HG03060 (cell line): Measurements from ENCODE around the gene EIF2D.
A peak's percentile ranks its signal among the peaks of the same experiment; 100 is the strongest.

ENCODE experiments used
- ATAC-seq: cut with Tn5 transposase; IDR thresholded peaks from one replicate; pipeline ENCODE4 v1.9.1; 2021; ENCODE audit warnings: low read depth, moderate number of reproducible peaks; ENCODE audit not compliant: unreplicated experiment

EIF2D gene

DNA sequence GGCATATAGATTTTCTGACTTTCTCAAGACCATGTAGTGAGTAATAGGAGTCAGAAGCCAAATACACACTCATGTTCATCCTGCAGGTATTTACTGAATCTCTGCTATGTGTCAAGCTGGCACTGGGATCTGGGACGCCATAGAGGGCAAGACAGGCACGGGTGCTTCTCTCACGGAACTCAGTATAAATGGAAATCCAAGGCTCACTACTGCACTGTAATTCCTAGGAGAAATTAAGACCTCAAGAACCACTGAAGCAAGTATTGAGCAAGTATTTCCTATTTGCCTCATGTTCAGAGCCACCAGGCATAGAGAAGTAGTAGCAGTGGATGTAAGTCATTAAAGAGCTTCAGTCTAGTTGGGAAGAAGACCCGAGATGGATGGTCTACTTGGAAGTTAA, 38.9 kb downstream of the EIF2D start:
- ATAC-seq: no peak

DNA sequence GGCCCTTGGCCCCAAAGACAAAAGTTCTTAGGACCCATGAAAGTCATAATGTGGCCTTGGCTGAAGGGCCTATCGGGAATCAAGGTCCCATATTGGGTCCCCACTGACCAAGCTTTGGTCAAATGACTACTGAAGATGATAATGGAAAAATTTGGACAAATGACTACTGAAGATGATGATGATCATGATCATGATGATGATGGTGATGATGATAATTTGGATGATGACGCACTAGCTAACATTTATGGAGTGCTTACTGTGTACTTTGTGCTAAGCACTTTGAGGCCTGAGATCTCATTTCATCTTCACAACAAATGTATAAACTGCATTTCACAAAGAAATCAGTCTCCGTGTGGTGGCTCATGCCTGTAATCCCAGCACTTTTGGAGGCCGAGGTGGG, 39.4 kb downstream of the EIF2D start:
- ATAC-seq: no peak

- ATAC-seq: no peak
These were observed 41.7 kb downstream of the EIF2D start for GRCh38 chr1:206570529-206570928.

GRCh38 chr1:206569556-206569955, 42.7 kb downstream of the EIF2D start:
- ATAC-seq: no peak

DNA sequence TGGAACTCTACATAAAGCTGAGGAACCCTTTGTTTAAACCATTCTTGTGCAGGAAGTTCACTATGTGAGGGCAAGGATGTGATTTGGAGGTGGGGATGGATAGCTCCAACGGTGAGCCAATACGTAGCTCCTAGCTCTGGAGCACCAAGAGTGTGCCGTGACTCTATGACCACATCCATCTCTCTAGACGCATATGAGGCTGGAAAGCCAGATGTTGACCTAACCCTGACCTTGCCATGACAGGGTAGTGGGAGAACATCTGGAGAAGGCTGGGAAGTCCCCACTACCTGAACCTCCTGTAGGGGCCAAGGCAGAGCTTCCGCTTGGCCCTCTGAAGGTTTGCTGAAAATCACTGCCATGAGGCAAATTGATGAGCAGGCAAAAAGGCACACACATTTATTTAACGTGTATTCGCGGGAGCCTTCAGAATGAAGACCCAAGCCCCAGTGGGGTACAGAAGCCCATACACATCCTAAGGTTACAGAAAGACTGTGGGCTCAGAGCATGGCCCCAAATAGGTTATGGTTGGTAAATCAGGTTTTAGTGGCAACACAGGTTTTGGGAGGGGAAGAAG, 43.4 kb downstream of the EIF2D start:
- no peak for ATAC-seq

- ATAC-seq: no peak
These were observed 44.0 kb downstream of the EIF2D start for GRCh38 chr1:206568256-206568655.

GRCh38 chr1:206566999-206567398, 45.3 kb downstream of the EIF2D start:
- ATAC-seq: no peak

GRCh38 chr1:206565995-206566394, 46.3 kb downstream of the EIF2D start:
- ATAC-seq: no peak

GRCh38 chr1:206563367-206564207, 48.7 kb downstream of the EIF2D start:
- peak; percentile 15 for ATAC-seq

DNA sequence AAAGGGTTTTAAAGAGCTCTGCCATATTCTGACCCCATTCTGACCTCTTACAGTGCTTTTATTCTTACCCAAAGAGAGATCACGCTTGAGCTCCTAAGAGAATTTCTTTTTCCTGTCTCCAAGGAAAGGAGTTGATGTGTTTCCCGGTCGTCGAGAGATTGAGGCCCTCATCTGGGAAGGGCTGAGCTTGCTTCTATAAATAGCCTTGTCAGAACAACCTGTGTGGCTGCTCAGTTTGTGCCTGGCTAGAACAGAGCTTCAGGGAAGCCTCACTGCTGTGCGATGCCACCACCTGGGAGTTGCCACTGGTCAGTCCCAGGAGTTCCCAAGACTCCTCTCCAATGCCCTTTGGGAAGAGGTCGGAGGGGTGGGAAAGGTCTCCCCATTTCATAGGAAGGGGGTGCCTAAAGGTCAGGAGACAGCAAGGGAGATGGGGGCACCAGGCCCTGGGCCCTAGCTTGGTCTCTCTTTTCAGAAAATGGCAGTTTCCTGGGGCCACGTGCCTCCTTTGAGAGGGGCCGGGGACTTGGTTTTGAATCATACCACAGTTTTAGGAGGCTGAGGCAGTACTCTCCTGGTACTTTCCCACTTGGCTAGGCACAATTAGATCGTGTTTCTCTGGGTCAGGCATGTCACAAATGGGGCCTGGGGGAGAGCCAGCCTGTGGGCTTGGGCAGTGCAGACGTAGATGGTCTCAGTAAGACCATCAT, 52.1 kb downstream of the EIF2D start:
- no peak for ATAC-seq

DNA sequence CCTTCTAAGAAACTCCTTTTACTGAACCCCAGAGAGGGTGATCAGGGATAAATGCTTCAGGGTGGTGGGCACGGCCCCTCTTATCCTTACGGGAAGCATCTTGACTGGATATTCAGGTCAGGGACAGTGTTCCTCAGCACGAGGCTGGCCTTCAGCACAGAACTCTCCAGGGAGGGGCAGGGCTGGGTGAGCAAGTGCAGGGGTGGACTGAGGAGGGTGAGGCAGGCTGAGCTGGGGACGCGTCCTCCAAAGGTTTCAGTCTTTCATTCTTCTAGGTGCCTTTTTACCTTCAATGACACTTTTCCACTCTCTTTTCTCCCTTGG, 52.6 kb downstream of the EIF2D start:
- ATAC-seq: no peak

DNA sequence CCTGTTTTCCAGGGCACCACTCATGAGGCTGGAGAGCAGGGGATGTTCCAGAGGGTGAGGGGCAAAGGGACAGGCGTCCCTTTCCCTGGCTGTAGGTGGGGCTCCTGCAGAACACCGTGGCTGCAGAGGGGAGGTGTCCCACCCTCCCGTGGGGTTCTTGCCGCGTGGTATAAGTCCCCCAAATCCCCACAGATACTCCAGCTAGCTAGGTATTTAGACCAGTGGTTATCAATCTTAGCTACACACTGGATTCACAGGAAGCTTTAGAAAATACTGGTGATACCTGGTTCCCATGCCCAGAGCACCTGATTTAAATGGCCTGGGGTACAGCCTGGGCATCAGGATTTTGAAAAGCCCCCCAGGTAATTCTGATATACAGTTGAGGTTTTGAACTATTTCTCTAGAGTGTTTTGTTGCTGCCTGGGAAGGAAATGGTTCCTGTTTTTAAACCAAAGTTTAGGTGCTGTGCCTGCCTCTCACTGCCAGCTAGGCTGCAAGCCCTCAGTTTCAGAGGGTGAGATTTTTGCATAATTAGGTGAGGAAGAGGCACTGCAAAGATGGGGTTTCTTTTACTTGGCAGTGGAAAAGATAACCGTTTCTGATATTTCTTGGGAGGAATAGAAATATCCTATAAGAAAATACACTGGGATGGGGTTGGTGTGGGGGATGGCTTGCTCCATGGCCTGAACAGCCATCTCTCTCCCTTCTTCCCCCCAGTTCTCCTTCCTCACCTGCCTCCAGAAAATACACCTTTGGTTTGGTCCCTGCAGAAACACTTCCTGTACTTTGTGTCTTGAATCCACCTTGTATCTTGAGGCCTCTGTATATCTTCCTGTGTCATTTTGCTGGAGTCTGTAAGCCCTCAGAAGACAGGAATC, 53.2 kb downstream of the EIF2D start:
- ATAC-seq: no peak

- no peak for ATAC-seq
These were observed 54.4 kb downstream of the EIF2D start for GRCh38 chr1:206557636-206558473.

DNA sequence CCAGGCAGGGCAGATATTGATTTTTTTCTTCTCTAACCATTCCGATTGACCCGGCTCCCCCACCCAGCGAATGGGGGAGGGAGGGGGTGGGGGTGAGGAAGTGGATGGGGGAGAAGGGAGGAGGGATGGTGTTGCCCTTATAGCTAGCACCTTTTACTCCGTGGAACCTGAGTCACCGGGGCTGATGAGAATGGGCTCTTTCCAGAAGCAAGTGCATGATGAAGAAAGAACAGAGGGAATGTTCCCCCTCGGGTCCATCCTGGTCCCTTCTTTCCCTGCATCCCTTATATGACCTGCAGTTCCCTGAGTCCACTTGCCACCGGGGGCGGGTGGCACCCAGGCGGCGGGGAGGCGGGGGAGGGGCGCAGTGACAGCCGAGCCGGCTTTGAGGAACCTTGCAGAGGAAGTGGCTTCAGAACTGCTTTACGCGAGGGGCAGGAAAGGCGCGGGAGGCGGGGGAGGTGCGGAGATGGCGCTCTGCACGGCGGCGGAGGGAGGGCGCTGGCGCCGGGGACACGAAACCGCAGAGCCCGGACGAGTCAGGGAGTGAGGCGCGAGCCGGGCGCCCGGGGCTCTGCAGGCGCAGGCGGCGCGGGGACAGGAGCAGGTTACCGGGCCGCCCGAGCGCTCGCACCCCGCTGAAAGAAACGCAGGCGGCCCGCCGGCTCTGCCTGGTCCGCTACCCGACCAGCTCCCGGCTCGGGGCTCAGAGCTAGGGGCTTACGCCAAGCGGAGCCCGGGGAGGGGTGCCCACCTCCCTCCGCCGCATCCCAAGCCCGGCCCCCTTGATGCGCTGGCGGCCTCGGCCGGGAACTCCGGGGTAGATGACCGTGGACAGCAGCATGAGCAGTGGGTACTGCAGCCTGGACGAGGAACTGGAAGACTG, 55.3 kb downstream of the EIF2D start:
- ATAC-seq: no peak

GRCh38 chr1:206556047-206556749, 56.1 kb downstream of the EIF2D start:
- ATAC-seq: no peak

GRCh38 chr1:206555473-206555935, 56.8 kb downstream of the EIF2D start:
- no peak for ATAC-seq

DNA sequence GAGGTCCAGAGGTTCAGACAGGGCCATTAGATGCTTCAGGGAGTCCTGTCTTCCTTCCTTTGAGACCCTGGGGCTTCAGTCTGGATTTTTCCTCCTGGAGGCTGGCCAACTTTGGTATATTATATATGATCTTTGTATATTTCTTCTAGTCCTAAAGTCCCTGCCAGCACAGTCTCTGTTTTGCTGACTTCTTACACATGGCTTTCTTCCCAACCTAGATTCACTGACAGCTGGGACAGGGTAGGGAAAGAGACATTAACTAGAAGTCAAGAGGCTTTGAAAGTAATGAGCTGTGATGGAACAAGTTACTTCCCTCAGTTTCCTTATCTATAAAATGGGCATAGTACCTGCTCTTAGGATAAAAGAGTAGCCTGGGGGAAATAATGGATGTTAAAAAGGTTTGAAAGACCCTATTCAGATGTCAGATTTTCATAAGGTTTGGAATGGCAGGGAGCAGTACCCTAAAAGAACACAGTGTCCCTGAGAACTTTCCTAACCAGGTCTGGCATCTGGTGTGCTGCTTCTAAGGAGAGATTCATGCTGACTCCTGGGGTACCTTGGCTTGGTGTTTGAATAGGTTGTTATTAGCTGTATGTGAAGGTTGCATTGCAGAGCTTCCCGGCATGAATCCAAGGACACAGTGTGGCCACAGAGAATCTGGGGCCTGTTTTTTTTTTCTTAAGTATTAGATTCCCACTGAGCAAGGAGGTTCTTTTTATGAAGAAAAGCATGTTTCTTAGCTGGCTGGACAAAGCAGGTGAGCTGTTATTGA, 57.4 kb downstream of the EIF2D start:
- no peak for ATAC-seq

- no peak for ATAC-seq
These were observed 58.1 kb downstream of the EIF2D start for GRCh38 chr1:206554211-206554610.
